Ishikawa (cell line): ENCODE results near the gene NARF.

ENCODE experiments used
- CEBPB ChIP-seq: IDR thresholded peaks from 2 replicates; pipeline ENCODE4 v1.6.1; 2012
- CREB1 ChIP-seq: IDR thresholded peaks from 2 replicates; pipeline ENCODE4 v1.6.1; 2012; ENCODE audit warnings: low read depth
- EGR1 ChIP-seq: IDR thresholded peaks from 2 replicates; pipeline ENCODE4 v1.6.1; 2012
- EP300 ChIP-seq: IDR thresholded peaks from 2 replicates; pipeline ENCODE4 v1.6.1; 2012; ENCODE audit warnings: borderline replicate concordance
- FOXM1 ChIP-seq: IDR thresholded peaks from 2 replicates; pipeline ENCODE4 v1.6.1; 2012; ENCODE audit warnings: low read depth, borderline replicate concordance
- NFIC ChIP-seq: IDR thresholded peaks from 2 replicates; pipeline ENCODE4 v1.6.1; 2012
- RAD21 ChIP-seq: IDR thresholded peaks from 2 replicates; pipeline ENCODE4 v1.6.1; 2012; ENCODE audit warnings: low read depth
- REST ChIP-seq: IDR thresholded peaks from 2 replicates; pipeline ENCODE4 v1.6.1; 2012; ENCODE audit warnings: low read depth, mild to moderate bottlenecking
- TAF1 ChIP-seq: IDR thresholded peaks from 2 replicates; pipeline ENCODE4 v1.6.1; 2012; ENCODE audit warnings: low read depth, mild to moderate bottlenecking
- TCF12 ChIP-seq: IDR thresholded peaks from 2 replicates; pipeline ENCODE4 v1.6.1; 2012; ENCODE audit warnings: low read depth
- YY1 ChIP-seq: IDR thresholded peaks from 2 replicates; pipeline ENCODE4 v1.6.1; 2012; ENCODE audit warnings: low read depth
- ZBTB7A ChIP-seq: IDR thresholded peaks from 2 replicates; pipeline ENCODE4 v1.6.1; 2012; ENCODE audit warnings: low read depth
- TF ChIP-seq, protein P1 (sequence below): IDR thresholded peaks from 2 replicates; pipeline ENCODE4 v1.6.1; 2012
- TF ChIP-seq, protein P2 (sequence below): IDR thresholded peaks from 2 replicates; pipeline ENCODE4 v1.6.1; 2012

The NARF gene

DNA sequence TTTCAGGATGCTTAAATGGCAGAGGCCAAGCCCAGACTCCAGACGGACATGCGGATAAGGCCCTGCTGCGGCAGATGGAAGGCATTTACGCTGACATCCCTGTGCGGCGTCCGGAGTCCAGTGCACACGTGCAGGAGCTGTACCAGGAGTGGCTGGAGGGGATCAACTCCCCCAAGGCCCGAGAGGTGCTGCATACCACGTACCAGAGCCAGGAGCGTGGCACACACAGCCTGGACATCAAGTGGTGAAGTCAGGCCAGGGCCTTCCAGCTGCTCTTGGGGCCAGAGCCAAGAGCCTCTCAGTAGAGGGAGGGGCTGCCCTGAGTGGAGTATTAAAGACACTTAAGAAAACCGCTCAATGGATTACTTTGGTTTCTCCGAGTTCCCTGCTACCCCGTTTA is 29.4 kb downstream of the NARF start:
- TF ChIP-seq, protein P1, sequence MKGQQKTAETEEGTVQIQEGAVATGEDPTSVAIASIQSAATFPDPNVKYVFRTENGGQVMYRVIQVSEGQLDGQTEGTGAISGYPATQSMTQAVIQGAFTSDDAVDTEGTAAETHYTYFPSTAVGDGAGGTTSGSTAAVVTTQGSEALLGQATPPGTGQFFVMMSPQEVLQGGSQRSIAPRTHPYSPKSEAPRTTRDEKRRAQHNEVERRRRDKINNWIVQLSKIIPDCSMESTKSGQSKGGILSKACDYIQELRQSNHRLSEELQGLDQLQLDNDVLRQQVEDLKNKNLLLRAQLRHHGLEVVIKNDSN = no peak
- TF ChIP-seq REST (no peak), NFIC (no peak)

- TF ChIP-seq CREB1 (no peak), TCF12 (no peak), CEBPB (no peak), TAF1 (no peak), EP300 (no peak), ZBTB7A (no peak), EGR1 (no peak)
- TF ChIP-seq, protein P1 = no peak
- TF ChIP-seq, protein P2, sequence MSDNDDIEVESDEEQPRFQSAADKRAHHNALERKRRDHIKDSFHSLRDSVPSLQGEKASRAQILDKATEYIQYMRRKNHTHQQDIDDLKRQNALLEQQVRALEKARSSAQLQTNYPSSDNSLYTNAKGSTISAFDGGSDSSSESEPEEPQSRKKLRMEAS = no peak
These were observed 30.6 kb downstream of the NARF start for GRCh38 chr17:82489117-82489516.

GRCh38 chr17:82489851-82490511 is 31.4 kb downstream of the NARF start:
- no peak for TF ChIP-seq REST
- TF ChIP-seq, protein P2 = no peak
- no peak for TF ChIP-seq TAF1
- TF ChIP-seq, protein P1 = no peak
- no peak for TF ChIP-seq CREB1
- TF ChIP-seq RAD21 = no peak
- no peak for TF ChIP-seq EGR1
- no peak for TF ChIP-seq ZBTB7A
- no peak for TF ChIP-seq NFIC
- no peak for TF ChIP-seq FOXM1
- no peak for TF ChIP-seq YY1
- TF ChIP-seq EP300 = no peak
- TF ChIP-seq CEBPB = no peak

DNA sequence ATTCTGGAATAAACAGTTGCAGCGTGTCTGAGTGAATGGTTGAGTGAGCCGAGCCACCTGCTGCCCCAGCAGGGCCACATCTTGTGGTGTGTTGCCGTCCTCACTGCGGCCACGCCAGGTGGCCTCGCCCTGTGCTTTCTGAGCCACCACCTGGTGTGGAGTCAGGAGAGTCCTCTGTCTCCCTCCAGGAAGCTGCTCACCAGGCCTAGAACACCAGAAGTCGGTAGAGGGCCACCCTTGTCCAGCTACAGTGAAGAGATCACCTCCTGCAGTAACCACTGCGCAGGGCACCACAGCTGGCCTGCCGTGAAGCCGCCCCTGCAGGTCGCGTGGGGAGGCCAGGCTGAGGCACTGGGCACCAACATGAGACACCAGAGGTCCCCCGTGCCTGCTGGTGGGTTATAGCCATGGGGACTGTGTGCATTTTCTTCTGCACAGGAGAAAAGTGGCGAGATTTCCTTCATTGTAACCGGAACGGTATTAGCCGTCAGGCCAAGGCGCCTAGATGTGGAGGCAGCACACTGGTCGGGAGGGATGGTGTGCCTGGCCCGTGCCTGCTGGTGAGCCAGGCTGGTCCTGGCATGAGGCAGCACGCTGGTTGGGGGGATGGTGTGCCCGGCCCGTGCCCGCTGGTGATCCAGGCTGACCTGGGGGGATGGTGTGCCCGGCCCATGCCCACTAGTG is 32.1 kb downstream of the NARF start:
- TF ChIP-seq, protein P2 = no peak
- TF ChIP-seq, protein P1 = no peak

GRCh38 chr17:82491196-82491530 is 32.6 kb downstream of the NARF start:
- no peak for TF ChIP-seq FOXM1
- TF ChIP-seq, protein P1 = no peak
- no peak for TF ChIP-seq YY1
- no peak for TF ChIP-seq RAD21
